ENCODE data around the gene KRTAP23-1.

The KRTAP23-1 gene

GRCh38 chr21:30355906-30356305, 7.5 kb upstream of the KRTAP23-1 start:
- Histone ChIP-seq H3K27me3 (ENCODE audit: insufficient read depth, poor library complexity, severe bottlenecking) (peaks cover 11% of the 10 kb centered on the region), H3K4me3 (ENCODE audit: severe bottlenecking) (no peak overlapping the region), H3K4me1 (ENCODE audit: insufficient read depth, poor library complexity, severe bottlenecking) (no peaks in the 10 kb centered on the region), H3K27ac (ENCODE audit: poor library complexity, severe bottlenecking) (no peak overlapping the region), H3K9me3 (ENCODE audit: severe bottlenecking) (no peaks in the 10 kb centered on the region), H3K36me3 (ENCODE audit: low read depth) (no peaks in the 10 kb centered on the region)
- DNase-seq (ENCODE audit: low spot score) (no peak), ATAC-seq (ENCODE audit: low read depth) (no peak)
- TF ChIP-seq CTCF (IDR thresholded peaks at IDR 0.05; ENCODE audit: poor library complexity, severe bottlenecking) = no peak

GRCh38 chr21:30354308-30355005, 6.1 kb upstream of the KRTAP23-1 start:
- H3K27me3 ChIP-seq (ENCODE audit: insufficient read depth, poor library complexity, severe bottlenecking) = peaks cover 8% of the 10 kb centered on the region
- H3K27ac ChIP-seq (ENCODE audit: poor library complexity, severe bottlenecking) = no peak overlapping the region
- no peaks in the 10 kb centered on the region for H3K9me3 ChIP-seq (ENCODE audit: severe bottlenecking)
- DNase-seq (ENCODE audit: low spot score) (no peak), ATAC-seq (ENCODE audit: low read depth) (no peak)
- H3K4me1 ChIP-seq (ENCODE audit: insufficient read depth, poor library complexity, severe bottlenecking) = no peaks in the 10 kb centered on the region
- no peak for TF ChIP-seq CTCF (IDR thresholded peaks at IDR 0.05; ENCODE audit: poor library complexity, severe bottlenecking)
- no peaks in the 10 kb centered on the region for H3K36me3 ChIP-seq (ENCODE audit: low read depth)
- H3K4me3 ChIP-seq (ENCODE audit: severe bottlenecking) = no peak overlapping the region

GRCh38 chr21:30351534-30351933, 3.1 kb upstream of the KRTAP23-1 start:
- Histone ChIP-seq H3K27me3 (ENCODE audit: insufficient read depth, poor library complexity, severe bottlenecking) (peaks cover 5% of the 10 kb centered on the region), H3K9me3 (ENCODE audit: severe bottlenecking) (no peaks in the 10 kb centered on the region), H3K36me3 (ENCODE audit: low read depth) (no peaks in the 10 kb centered on the region), H3K4me3 (ENCODE audit: severe bottlenecking) (no peak overlapping the region), H3K27ac (ENCODE audit: poor library complexity, severe bottlenecking) (no peak overlapping the region), H3K4me1 (ENCODE audit: insufficient read depth, poor library complexity, severe bottlenecking) (no peaks in the 10 kb centered on the region)
- no peak for ATAC-seq (ENCODE audit: low read depth)
- no peak for TF ChIP-seq CTCF (IDR thresholded peaks at IDR 0.05; ENCODE audit: poor library complexity, severe bottlenecking)
- no peak for DNase-seq (ENCODE audit: low spot score)

GRCh38 chr21:30349572-30349971, 1.2 kb upstream of the KRTAP23-1 start:
- H3K9me3 ChIP-seq (ENCODE audit: severe bottlenecking) = no peaks in the 10 kb centered on the region

More at GRCh38 chr21:30349572-30349971, 1.2 kb upstream of the KRTAP23-1 start:
- Histone ChIP-seq H3K4me3 (ENCODE audit: severe bottlenecking) (no peak overlapping the region), H3K36me3 (ENCODE audit: low read depth) (no peaks in the 10 kb centered on the region), H3K4me1 (ENCODE audit: insufficient read depth, poor library complexity, severe bottlenecking) (no peaks in the 10 kb centered on the region), H3K27me3 (ENCODE audit: insufficient read depth, poor library complexity, severe bottlenecking) (no peaks in the 10 kb centered on the region), H3K27ac (ENCODE audit: poor library complexity, severe bottlenecking) (no peak overlapping the region)
- DNase-seq (ENCODE audit: low spot score) (no peak), ATAC-seq (ENCODE audit: low read depth) (peak; percentile 52; the same call in 2 of the 3 replicates)
- TF ChIP-seq CTCF (IDR thresholded peaks at IDR 0.05; ENCODE audit: poor library complexity, severe bottlenecking) = no peak

All from RWPE2 (cell line).